Activated CD4-positive, alpha-beta T cell treated with anti-CD3 and anti-CD28 coated beads for 36 hours (primary cell): Measurements from ENCODE around the gene NAP1L4. TPM values are rescaled to one million over a fixed set of nuclear protein-coding genes. Genes with fewer than 3 reads are reported as not detected.

ENCODE experiments used
- ATAC-seq: fragments of 200-7000 bp; cut with Tn5 transposase; one replicate; pipeline ENCODE4 v1.10.0; 2021; ENCODE audit warnings: mild to moderate bottlenecking, moderate library complexity
- CTCF ChIA-PET: fragments of 350-600 bp; sonication (Branson Sonifier 250); formaldehyde crosslinking; loops from one replicate; lab custom pipeline; 2021; ENCODE audit warnings: antibody characterized with exemption; lab: Charles Lee
- POLR2A ChIA-PET: fragments of 350-600 bp; sonication (Branson Sonifier 250); formaldehyde crosslinking; loops from one replicate; lab custom pipeline; 2021; ENCODE audit warnings: antibody characterized with exemption, inconsistent platforms; lab: Charles Lee
- DNase-seq: peaks from one replicate; pipeline ENCODE4 v3.0.0-alpha.2; 2020
- H3K27ac Mint-ChIP-seq: one replicate; pipeline ENCODE4 v1.8.0; 2021; ENCODE audit warnings: mixed read lengths
- H3K27me3 Mint-ChIP-seq: one replicate; pipeline ENCODE4 v1.8.0; 2021; ENCODE audit warnings: mixed read lengths
- H3K36me3 Mint-ChIP-seq: one replicate; pipeline ENCODE4 v1.8.0; 2021; ENCODE audit warnings: low read depth, mixed read lengths
- H3K4me1 Mint-ChIP-seq: one replicate; pipeline ENCODE4 v1.8.0; 2021; ENCODE audit warnings: mixed read lengths
- H3K4me3 Mint-ChIP-seq: one replicate; pipeline ENCODE4 v1.8.0; 2021; ENCODE audit warnings: mild to moderate bottlenecking, moderate library complexity, mixed read lengths
- H3K9me3 Mint-ChIP-seq: one replicate; pipeline ENCODE4 v1.8.0; 2021; ENCODE audit warnings: low read depth, mixed read lengths
- intact Hi-C, 2 experiments: fragments of 100-400 bp; cut with DNase I in 1 of 2; cut with micrococcal nuclease in 1 of 2; formaldehyde crosslinking; loops; one replicate each; pipeline versions ENCODE4 v1.14.2 to v1.15.1; 2022 to 2024; cut with DNase I, micrococcal nuclease
- total RNA-seq, 2 experiments: library from RNA; stranded (reverse); gene quantifications; one replicate each; pipeline ENCODE4 v1.2.3, GENCODE V29; 2021

Gene NAP1L4
- total RNA-seq, 2 experiments from 2014 or later: 241 to 246 TPM

DNA sequence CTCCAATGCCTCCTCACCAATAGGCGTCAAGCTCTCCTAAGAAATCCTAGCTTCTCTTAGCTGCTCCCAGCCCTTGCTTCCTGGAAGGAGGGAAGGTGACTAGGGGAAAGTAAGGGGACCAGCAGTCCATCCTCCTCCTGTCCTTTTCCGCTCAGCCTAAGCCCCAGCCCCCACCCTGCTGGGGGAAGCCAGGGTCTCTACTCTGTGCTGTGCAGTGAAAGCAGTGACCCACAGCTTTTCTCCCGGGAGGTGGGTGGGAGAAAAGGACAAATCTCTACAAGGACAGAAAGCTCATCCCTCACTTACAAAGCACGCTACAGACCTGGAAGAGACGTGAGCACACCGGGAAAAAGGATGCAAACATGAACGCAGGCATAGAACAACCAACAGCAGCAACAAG, 32.0 kb downstream of the NAP1L4 start:
- Mint-ChIP-seq H3K9me3 (no peaks in the 10 kb centered on the region), H3K4me1 (peaks cover 4% of the 10 kb centered on the region), H3K27ac (no peak overlapping the region), H3K4me3 (no peak overlapping the region), H3K36me3 (peaks cover 82% of the 10 kb centered on the region), H3K27me3 (no peaks in the 10 kb centered on the region)
- intact Hi-C loops: no loop called here
- POLR2A ChIA-PET: interaction anchor here (0.7 to 1.0 kb wide), 2 partner anchors 14 to 32 kb away, joined by 3 read pairs; partner anchors contain the start of gene NAP1L4
- DNase-seq (no peak), ATAC-seq (no peak)
- CTCF ChIA-PET: no interaction called here

GRCh38 chr11:2958251-2958650, 33.9 kb downstream of the NAP1L4 start:
- Mint-ChIP-seq H3K4me3 (no peak overlapping the region), H3K4me1 (peaks cover 5% of the 10 kb centered on the region), H3K27ac (no peak overlapping the region), H3K27me3 (no peaks in the 10 kb centered on the region), H3K36me3 (peaks cover 79% of the 10 kb centered on the region), H3K9me3 (no peaks in the 10 kb centered on the region)
- POLR2A ChIA-PET: no interaction called here
- CTCF ChIA-PET: interaction anchor here (0.6 to 1.5 kb wide), 3 partner anchors 13 to 89 kb away, joined by 3 to 6 read pairs (median 4); no protein-coding TSS in a partner anchor
- no peak for DNase-seq
- no peak for ATAC-seq
- intact Hi-C loops: no loop called here

GRCh38 chr11:2955906-2956476, 36.1 kb downstream of the NAP1L4 start:
- H3K27ac Mint-ChIP-seq: no peak overlapping the region
- ATAC-seq (no peak), DNase-seq (no peak)
- CTCF ChIA-PET: interaction anchor here (1.1 to 1.7 kb wide), 2 partner anchors 12 to 136 kb away, joined by 6 to 7 read pairs; no protein-coding TSS in a partner anchor
- no peaks in the 10 kb centered on the region for H3K27me3 Mint-ChIP-seq
- H3K4me3 Mint-ChIP-seq: no peak overlapping the region
- intact Hi-C loops: no loop called here
- peaks cover 18% of the 10 kb centered on the region for H3K4me1 Mint-ChIP-seq
- peaks cover 78% of the 10 kb centered on the region for H3K36me3 Mint-ChIP-seq
- POLR2A ChIA-PET: interaction anchor here (1.0 kb wide), 1 partner anchor 27 kb away, joined by 5 read pairs; no protein-coding TSS in a partner anchor
- H3K9me3 Mint-ChIP-seq: no peaks in the 10 kb centered on the region

DNA sequence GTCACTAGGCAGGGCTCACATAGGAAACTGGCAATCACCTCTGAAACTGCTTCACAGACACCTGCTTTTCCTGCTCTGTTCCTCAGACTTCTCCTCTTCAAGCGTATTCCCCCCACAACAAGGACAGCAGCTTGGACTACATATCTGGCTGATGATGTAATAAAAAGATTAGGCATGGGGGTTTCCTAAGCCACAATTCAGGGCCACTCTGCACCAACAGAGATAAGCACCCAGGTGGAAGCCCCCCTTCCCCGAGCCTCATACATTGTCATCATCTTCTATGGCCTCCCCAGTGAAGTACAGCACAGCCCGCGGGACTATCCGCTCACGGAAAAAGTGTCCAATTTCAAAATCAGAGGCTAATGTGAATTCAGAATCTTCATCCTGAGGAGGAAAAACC, 37.9 kb downstream of the NAP1L4 start:
- H3K27ac Mint-ChIP-seq: no peak overlapping the region
- peaks cover 77% of the 10 kb centered on the region for H3K36me3 Mint-ChIP-seq
- POLR2A ChIA-PET: no interaction called here

GRCh38 chr11:2952290-2952689, 39.8 kb downstream of the NAP1L4 start:
- Mint-ChIP-seq H3K36me3 (peaks cover 76% of the 10 kb centered on the region), H3K9me3 (no peaks in the 10 kb centered on the region), H3K27ac (peak overlapping the region; percentile 33), H3K4me1 (peaks cover 30% of the 10 kb centered on the region), H3K4me3 (no peak overlapping the region), H3K27me3 (no peaks in the 10 kb centered on the region)
- ATAC-seq (no peak), DNase-seq (no peak)
- CTCF ChIA-PET: interaction anchor here (0.8 kb wide), 1 partner anchor 466 kb away, joined by 3 read pairs; no protein-coding TSS in a partner anchor
- POLR2A ChIA-PET: no interaction called here
- intact Hi-C loops: no loop called here

More for the DNA sequence above, 37.9 kb downstream of the NAP1L4 start:
- peaks cover 19% of the 10 kb centered on the region for H3K4me1 Mint-ChIP-seq
- intact Hi-C loops: no loop called here
- CTCF ChIA-PET: interaction anchor here (0.7 to 2.1 kb wide), 4 partner anchors 9 to 426 kb away, joined by 3 to 10 read pairs (median 4); no protein-coding TSS in a partner anchor
- DNase-seq (no peak), ATAC-seq (no peak)
- H3K27me3 Mint-ChIP-seq: no peaks in the 10 kb centered on the region
- no peaks in the 10 kb centered on the region for H3K9me3 Mint-ChIP-seq
- H3K4me3 Mint-ChIP-seq: no peak overlapping the region

- peak overlapping the region; percentile 61 for H3K27ac Mint-ChIP-seq
- ATAC-seq (no peak), DNase-seq (no peak)
- no peak overlapping the region for H3K4me3 Mint-ChIP-seq
- intact Hi-C loops: no loop called here
- H3K36me3 Mint-ChIP-seq: peaks cover 74% of the 10 kb centered on the region
- no peaks in the 10 kb centered on the region for H3K9me3 Mint-ChIP-seq
- peaks cover 38% of the 10 kb centered on the region for H3K4me1 Mint-ChIP-seq
- H3K27me3 Mint-ChIP-seq: no peaks in the 10 kb centered on the region
- CTCF ChIA-PET: no interaction called here
- POLR2A ChIA-PET: no interaction called here
Observed at GRCh38 chr11:2951231-2952110, 40.7 kb downstream of the NAP1L4 start.

DNA sequence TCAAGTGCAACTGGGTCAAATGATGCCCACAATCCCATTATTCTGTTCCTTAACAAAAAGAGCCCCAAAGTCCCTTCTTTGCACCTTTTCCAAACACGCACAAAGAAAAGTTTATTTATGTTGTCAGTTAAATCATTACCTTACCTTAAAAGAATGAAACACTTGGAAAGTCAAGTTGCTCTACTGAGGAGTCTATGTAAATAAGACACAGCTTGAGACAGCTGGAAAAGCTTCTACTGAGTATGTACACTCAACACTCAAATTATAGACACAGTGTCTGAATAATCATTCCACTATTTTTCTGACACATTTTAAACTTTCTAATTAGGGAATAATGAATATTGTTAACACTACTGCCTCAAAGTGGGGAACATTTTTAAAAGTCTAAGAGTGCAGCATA, 41.3 kb downstream of the NAP1L4 start:
- DNase-seq (no peak), ATAC-seq (no peak)
- ChIA-PET CTCF (no interaction called here), POLR2A (no interaction called here)
- Mint-ChIP-seq H3K4me1 (peaks cover 44% of the 10 kb centered on the region), H3K9me3 (no peaks in the 10 kb centered on the region), H3K36me3 (peaks cover 71% of the 10 kb centered on the region), H3K27ac (no peak overlapping the region), H3K4me3 (no peak overlapping the region), H3K27me3 (no peaks in the 10 kb centered on the region)
- intact Hi-C loops: no loop called here

- H3K4me3 Mint-ChIP-seq: no peak overlapping the region
- ChIA-PET POLR2A (no interaction called here), CTCF (no interaction called here)
- intact Hi-C loops: no loop called here
- no peaks in the 10 kb centered on the region for H3K9me3 Mint-ChIP-seq
- peaks cover 69% of the 10 kb centered on the region for H3K36me3 Mint-ChIP-seq
- DNase-seq (no peak), ATAC-seq (no peak)
- H3K27ac Mint-ChIP-seq: no peak overlapping the region
- H3K27me3 Mint-ChIP-seq: no peaks in the 10 kb centered on the region
- peaks cover 53% of the 10 kb centered on the region for H3K4me1 Mint-ChIP-seq
Observed at GRCh38 chr11:2949920-2950319, 42.2 kb downstream of the NAP1L4 start.

DNA sequence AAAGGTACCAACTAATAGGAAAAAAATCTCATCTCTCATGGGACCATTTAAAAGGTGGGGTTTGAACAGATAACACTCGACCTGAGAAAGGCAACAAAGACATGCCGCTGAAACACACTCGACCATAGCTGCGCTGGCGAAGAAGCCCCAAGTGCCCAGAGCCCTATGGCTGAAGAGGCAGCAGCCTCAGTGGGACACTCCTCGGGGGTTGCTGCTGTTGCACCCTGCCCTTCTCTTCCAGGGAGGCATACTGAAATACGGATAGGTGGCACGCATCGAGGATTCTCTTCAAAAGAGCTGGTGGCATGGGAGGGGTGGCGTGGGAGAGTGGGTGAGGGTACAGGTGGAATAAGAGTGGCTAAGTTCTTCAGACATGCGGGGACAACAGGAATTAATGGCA, 44.4 kb downstream of the NAP1L4 start:
- POLR2A ChIA-PET: no interaction called here
- peaks cover 55% of the 10 kb centered on the region for H3K36me3 Mint-ChIP-seq
- CTCF ChIA-PET: interaction anchor here (0.9 kb wide), 1 partner anchor 19 kb away, joined by 3 read pairs; the partner anchor contains the start of gene PHLDA2
- H3K9me3 Mint-ChIP-seq: no peaks in the 10 kb centered on the region
- no peak overlapping the region for H3K27ac Mint-ChIP-seq
- no peak overlapping the region for H3K4me3 Mint-ChIP-seq
- peaks cover 56% of the 10 kb centered on the region for H3K4me1 Mint-ChIP-seq
- H3K27me3 Mint-ChIP-seq: no peaks in the 10 kb centered on the region
- DNase-seq (no peak), ATAC-seq (no peak)
- intact Hi-C loops: no loop called here

DNA sequence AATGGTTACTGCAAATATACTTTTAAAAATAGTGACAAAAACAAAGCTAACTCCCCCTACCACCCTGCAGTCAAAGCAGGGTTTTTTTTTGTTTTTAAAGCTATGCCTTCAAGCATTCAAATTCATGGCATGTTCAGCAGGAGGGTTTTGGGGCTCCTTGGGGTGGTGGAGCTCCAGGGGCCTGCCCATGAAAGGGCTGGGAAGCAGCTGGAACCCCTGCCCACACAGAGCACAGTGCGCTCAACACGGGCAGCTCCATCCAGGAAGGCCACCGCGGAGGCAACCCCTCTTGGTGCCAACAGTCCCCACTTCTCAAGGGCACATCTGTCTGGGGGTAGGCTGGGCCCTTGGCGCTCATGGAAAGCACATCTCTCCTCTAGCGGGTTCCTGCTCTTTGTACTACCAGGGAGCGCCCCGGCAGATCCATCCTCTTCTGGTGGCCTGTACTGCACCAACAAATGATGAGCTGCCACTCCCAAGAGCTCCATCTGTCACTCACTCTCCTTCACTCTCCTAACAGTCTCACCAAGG, 46.3 kb downstream of the NAP1L4 start:
- Mint-ChIP-seq H3K27me3 (no peaks in the 10 kb centered on the region), H3K4me3 (no peak overlapping the region), H3K27ac (no peak overlapping the region), H3K4me1 (peaks cover 44% of the 10 kb centered on the region), H3K36me3 (peaks cover 42% of the 10 kb centered on the region), H3K9me3 (no peaks in the 10 kb centered on the region)
- ChIA-PET CTCF (interaction anchor here (0.6 to 1.5 kb wide), 9 partner anchors 9 to 413 kb away, joined by 3 to 8 read pairs (median 4); no protein-coding TSS in a partner anchor), POLR2A (interaction anchor here (0.7 to 1.1 kb wide), 3 partner anchors 12 to 154 kb away, joined by 3 to 10 read pairs (median 4); no protein-coding TSS in a partner anchor)
- no peak for ATAC-seq
- intact Hi-C loops: no loop called here
- no peak for DNase-seq
